Inferior parietal cortex (tissue), 1 donor: ENCODE data around the gene OTULINL.
"Not testable (repeated sequence)": the region's sequence is repeated elsewhere in the genome, so short reads cannot be mapped to it uniquely, and the experiment has no call there.

ENCODE experiments used
- DNase-seq: peaks from one replicate; pipeline ENCODE4 v3.0.0-alpha.2; 2016; ENCODE audit errors: extremely low spot score

Gene OTULINL

DNA sequence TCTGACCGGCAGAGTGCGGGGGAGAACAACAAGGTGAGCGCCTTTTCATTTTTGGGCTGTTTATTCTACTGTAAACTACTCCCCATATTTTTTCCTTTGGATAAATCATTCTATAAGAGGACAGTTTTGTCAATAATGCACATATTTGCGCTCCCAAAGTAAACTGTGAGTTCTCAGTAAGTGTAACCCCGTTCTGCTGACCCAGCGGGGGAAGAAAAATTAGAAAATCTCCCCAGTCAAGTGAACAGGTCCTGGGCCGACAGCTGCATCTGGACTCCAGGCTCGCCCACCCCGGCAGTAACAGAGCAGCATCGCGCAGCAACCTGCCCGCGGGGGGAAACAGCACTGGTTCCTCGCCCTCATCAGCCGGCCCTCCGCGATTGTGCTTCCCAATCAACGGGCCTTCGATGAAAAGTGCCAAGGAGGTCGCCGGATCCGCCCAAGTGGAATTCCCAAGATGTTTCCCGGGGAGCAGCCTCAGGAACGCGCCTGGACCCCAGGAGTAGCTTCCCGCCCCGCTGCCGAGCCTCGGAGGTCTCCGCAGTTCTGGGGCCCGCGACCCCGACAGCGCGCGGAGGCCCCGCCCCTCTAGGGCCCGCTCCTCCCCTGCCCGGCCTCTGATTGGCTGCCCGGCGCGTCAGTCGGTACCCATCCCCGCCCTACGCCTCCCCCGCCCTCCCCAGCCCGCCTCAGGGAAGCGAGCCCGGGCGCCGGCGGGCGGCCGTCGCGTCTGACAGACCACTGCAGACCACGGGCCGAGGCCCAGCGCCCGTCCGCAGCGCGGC lies at the start of gene OTULINL:
OTULINL (plus strand) TSS at position 687 of the 785 bp plus-strand sequence. CDS start 103 bp downstream, outside the sequence.
- peak; percentile 47 for DNase-seq

DNA sequence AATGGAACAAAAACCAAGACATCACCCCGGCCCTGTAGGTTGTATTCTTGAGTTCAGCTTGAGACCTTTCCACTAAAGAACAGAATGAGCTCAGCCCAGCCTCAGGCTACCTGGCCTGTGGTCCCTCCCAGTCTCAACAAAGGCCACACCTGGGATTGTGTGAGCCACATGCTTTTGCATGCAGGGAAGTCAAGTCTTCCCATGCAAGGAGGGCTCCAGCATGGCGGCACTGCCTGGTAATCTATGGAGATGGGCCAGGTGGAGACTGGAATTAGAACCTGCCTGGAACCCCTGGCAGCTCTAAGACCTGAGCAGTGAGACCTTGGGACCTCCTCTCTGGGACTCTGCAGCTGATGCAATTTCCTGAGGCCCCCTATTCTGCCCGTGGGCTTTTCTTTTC lies 49.4 kb upstream of the OTULINL start:
- DNase-seq = no peak

DNA sequence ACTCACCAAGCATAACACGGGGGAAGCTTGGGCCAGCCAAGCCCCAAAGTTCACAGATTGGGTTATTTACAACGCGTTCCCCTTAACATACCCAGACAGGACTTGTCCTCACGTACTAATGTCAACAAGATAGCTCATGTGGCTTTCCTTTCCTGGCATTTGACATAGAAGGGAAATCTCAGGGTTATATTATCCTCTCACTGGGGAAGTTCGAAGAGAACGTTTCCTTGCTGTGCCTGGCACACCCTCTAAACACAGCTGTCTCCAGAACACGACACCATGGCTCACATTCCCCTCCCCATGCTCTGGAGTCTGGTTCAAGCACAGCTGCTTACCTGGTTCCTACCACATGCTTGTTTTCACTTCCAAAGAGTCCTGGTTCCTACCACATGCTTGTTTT lies 46.8 kb upstream of the OTULINL start:
- no peak for DNase-seq

DNA sequence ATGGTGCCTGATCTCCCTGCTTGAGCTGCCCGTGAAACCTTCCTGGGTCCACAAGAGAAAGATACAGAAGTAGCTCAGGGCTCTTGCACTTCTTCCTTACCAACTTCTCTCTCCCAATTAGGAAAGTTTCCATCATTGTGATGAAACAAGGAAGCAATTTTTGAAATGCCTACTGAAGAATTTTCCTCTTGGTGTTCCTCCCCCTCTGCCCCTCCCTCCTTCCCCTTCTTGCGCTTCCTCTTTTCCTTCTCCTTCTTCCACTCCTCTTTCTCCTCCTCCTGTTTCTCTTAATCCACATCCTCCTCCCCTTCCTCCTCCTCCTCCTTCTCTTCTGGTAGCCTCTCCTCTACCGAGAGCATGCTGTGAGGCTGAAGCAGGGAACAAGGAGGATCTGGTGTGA lies 36.3 kb upstream of the OTULINL start:
- no peak for DNase-seq

DNA sequence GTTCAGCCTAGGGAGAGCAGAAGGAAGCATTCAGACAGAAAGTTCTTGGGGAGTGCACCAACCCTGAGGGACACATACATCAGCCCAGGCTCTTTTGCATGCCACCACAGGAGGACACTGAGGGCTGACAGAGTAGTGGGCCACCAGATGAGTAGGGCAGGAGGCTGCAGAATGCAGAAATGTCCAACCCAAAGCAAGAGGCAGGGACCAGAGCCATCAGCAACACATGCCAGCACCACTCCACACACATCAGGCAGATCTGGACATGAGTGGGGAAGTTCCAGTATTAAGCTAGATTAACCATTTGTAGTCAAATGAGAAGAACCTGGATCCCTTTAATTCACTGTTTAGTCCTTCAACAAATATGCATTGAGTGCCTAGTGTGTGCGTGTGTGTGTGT lies 35.7 kb upstream of the OTULINL start:
- no peak for DNase-seq

DNA sequence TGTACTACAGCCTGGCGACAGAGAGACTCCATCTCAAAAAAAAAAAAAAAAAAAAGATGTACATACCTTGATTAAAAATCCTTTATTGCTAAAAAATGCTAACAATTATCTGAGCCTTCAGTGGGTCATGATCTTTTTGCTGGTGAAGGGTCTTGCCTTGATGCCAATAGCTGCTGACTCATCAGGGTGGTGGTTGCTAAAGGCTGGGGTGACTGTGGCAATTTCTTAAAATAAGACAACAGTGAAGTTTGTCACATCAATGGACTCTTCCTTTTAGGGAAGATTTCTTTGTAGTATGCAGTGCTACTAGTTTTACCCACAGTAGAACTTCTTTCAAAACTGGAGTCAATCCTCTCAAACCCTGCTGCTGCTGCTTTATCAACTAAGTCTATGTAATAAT lies 33.9 kb upstream of the OTULINL start:
- DNase-seq = no peak

DNA sequence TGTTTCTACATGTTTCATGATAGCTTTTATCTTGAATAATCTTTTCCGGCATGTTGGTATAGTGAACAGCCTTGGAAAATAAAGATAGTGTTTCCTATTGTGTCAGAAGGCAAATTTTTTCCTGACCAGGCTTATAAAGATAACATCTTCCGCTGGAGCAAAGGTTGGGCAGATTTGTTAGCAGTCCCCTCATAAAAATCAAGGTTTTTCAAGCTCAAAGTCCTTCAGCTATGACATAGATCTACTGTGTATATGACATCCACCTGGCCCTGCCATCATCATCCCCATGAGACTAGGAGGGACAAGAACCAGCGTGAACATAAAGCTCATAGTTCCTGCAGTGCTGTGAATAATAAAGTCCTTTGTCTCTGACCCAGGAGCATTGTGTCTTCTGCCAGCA lies 30.4 kb upstream of the OTULINL start:
- DNase-seq = no peak

DNA sequence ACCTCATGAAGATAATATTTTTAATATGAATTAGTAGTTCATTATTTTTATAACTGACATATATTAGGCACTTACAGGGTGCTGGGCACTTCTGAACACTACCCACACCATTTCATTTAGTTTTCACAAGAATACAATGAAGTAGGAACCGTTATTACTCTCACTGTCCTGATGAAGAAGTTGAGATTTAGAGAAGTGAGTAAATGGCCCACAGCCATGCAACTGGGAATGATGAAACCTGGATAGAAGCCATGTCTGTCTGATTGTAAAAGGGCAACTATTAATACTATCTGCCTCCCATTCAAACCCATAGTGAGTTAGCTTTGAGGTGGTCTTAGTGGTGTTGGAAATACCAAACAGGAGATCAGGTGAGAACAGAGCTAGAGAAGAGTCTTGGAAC lies 29.6 kb upstream of the OTULINL start:
- no peak for DNase-seq

DNA sequence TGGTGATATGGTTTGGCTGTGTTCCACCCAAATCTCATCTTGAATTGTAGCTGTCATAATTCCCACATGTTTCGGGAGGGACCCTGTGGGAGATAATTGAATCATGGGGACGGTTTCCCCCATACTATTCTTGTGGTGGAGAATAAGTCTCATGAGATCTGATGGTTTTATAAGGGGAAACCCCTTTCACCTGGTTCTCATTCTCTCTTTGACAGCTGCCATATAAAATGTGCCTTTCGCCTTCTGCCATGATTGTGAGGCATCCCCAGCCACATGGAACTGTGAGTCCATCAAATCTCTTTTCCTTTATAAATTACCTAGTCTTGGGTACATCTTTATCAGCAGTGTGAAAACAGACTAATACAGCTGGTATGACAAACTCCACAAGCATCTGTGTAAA lies 27.3 kb upstream of the OTULINL start:
- DNase-seq = not testable (repeated sequence)

DNA sequence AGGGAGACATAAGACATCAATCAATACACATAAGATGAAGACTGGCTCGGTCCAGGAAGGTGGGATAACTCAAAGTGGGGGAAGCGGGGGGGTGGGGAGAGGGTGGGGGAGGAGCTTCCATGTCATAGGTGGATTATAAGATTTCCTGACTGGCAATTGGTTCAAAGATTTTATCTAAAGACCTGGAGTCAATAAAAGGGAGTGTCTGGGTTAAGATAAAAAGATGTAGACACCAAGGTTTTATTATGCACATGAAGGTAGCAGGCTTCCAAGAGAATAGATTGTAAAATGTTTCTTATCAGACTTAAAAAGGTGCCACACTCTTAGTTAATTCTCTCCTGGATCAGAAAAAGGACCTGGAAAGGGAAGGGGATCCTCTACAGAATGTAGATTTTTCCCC lies 25.6 kb upstream of the OTULINL start:
- DNase-seq = no peak

DNA sequence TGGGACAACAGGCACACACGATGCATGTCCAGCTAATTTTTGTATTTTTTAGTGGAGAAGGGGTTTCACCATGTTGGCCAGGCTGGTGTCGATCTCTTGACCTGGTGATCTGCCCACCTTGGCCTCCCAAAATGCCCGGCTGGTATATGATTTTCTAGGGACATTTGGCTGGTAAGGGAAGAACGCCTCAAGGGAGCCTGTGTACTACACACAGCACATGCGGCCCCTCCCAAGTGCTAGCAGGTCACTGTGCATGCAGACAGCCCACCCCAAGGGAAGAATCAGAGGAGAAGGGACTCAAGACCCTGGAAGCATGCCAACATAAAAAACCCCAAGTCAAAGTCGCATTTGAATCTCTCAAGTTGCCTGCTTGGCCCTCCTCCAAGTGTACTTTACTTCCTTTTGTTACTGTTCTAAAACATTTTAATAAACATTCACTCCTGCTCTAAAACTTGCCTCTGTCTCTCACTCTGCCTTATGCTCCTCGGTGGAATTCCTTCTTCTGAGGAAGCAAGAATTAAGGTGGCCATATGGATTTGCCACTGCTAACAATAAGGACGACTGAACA lies 24.3 kb upstream of the OTULINL start:
- DNase-seq = no peak

DNA sequence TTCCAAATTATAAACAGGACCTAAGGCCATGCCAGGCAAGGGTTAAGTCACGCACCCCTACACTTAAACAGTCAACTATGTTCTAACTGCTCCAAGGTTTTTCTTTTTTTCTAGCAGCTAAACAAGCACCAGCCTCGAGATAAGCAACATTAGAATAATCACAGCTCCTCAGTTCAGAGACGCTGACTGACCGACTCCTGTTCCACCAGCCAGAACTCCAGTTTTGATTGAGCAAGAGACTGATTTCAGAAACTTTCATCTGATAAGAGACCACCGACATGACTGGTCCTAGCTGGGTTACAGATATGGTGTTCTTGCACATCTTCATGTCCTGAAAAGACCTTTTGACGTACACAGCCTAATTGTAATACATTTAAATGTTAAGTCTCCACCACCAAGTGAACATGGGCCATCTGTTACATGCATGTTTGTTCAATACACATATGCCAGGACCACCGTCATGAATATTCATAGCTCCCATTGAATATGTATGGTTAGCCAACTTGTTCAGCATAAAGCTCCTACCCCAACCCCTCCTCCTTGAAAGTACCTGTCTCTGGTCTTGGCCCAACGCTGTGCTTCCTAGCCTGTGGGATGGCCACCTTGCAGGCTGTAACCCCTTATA lies 23.7 kb upstream of the OTULINL start:
- DNase-seq = no peak

DNA sequence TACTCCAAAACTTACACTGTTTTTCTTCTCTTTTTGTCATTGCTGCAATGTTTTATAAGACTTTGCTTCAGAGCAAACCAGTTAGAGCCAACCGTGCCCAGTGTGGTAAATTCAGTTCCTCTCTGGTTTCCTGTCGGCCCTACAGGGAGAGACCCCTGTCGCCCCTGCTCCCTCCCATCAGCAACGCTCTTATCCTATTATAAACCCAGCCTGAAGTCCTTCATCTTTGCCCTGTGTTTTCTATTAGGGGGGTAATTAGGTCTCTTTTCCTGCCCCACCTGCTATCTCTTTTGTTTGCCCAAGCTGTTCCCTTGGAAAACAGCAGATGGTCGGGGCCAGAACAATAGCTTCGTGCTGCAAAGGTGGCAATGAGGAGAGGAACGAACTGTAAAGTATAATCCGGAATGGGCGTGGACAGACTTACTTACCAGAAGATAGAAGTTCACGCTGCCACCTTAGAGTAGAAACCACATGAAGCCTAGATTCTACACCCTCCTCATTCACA lies 21.4 kb upstream of the OTULINL start:
- DNase-seq = no peak

DNA sequence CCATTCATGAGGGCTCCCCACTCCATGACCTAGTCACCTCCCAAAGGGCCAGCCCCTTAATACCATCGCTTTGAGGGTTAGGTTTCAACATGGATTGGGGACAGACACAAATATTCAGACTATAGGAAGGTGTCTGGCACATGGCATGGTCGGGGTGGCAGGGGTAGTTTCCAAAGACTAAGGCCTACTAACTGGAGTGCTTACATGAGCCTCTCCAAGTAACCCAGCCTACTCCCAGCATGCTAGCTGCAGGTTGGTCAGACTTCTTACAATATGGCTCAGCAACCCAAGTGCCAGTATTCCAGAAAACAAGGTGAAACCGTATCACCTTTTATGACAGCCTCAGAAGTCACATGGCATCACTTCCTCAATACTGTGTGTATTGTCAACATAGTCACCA lies 19.9 kb upstream of the OTULINL start:
- DNase-seq = no peak

DNA sequence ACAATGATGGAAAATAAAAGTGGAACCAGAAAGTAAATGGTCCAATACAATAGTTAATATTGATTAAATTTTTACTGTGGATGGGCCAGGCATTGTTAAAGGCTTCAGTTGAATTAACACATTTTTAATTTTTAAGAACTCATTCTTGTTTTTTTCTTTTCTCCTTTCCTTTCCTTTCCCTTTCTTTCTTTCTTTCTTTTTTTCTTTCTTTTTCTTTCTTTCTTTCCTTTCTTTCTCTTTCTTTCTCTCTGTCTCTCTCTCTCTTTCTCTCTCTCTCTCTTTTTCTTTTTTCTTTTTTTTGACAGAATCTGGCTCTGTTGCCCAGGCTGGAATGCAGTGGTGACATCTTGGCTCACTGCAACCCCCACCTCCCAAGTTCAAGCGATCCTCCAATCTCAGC lies 13.3 kb upstream of the OTULINL start:
- DNase-seq = no peak

DNA sequence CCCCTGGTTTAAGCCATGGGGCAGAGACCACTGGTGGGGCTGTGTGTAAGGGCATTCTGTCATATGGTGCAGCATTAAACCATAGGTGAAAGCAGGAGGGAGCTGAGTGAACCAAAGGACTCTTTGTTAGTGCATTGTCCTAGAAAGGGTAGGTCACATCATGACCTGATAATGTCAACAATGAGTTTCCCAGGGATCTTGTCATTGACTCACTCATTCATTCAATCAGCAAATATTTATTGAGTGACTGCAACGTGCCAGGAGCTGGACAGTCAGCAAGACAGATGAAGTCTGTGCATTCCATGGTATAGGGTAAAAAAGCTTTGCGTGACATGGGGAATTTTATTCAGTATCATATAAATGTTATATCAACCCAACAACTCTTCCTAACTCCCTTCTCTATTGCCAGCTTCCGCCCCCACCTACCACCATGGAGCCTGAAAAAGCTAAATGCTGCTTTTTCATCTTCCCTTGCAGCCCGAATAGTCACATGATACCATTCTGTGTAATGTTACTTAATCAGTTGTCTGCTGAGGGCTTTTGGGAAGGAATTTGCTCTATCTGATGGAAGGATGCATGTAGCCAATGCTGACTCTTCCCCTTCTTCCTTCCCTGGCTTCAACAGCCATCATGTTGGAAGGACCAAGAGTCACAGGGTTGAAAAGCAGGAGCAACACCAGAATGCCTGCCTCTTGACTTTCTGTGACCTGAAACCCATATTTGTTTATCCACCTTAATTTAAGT lies 11.5 kb upstream of the OTULINL start:
- DNase-seq = no peak

DNA sequence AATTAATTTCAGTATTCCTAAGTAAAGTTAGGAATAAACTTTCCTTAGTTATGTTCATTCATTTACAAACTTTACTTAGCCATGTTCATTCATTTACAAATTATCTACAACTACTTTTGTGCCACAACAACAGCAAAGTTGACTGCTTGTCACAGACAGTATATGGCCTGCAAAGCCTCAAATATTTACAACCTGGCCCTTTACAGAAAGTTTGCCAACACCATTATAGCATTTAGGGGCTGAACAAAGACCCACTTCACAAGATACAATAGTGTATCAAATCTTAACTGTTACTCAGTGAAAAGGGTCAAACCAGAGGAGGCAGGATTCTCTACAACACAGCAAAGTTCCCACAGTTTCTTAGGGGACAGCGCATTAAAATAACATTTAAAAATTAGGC lies 9.7 kb upstream of the OTULINL start:
- DNase-seq = no peak

DNA sequence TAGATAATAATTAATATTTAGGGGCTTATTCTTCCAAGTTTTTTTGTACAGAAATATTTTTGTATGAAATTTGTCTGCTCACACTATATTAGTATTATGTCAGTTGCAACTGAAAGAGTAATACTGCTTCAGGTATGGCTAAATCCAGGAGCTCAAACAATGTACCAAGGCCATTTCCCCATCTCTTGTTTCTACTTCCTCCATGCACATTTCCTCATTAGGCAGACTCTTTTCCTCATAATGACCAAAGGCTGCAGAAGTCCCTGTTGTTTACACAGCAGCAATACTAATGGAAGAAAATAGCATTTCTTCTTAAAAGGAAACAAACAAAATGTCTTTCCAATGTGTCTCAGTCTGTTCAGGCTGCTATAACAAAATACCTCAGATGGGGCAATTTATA lies 9.2 kb upstream of the OTULINL start:
- DNase-seq = no peak

DNA sequence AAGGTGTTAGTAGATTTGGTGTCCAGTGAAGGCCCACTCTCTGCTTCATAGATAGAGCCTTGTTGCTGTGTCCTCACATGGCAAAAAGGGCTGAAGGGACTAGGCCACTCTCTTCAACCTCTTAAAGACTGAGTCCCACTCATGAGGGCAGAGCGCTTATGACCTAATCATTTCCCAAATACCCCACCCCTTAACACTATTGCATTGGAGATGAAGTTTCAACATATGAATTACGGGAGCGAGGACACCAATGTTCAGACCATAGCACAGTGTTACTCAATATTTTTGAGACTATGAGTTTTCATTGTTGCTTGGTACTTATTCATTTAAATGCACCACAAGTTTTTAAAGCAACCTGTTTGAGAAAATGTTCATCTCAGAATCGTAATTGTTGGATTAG lies 8.8 kb upstream of the OTULINL start:
- no peak for DNase-seq

DNA sequence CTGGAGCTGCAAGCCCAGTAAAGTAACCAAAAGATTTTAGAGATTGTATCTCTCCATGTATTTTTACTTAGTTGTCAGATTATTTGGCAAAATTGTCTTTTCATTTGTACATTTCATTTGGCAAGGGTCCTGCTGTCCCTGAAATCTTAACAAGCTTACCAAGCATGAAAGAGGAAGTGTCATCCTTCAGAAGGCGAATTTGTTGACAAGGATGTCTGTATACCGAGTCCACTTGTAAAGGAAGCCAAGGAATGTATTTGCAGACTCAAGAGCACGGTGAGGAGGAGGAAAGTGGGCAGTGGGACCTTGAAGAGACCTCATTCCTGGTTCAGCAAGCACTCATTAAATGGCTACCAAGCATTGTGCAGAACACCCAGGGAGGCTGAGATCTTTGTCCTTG lies 7.5 kb upstream of the OTULINL start:
- DNase-seq = no peak

DNA sequence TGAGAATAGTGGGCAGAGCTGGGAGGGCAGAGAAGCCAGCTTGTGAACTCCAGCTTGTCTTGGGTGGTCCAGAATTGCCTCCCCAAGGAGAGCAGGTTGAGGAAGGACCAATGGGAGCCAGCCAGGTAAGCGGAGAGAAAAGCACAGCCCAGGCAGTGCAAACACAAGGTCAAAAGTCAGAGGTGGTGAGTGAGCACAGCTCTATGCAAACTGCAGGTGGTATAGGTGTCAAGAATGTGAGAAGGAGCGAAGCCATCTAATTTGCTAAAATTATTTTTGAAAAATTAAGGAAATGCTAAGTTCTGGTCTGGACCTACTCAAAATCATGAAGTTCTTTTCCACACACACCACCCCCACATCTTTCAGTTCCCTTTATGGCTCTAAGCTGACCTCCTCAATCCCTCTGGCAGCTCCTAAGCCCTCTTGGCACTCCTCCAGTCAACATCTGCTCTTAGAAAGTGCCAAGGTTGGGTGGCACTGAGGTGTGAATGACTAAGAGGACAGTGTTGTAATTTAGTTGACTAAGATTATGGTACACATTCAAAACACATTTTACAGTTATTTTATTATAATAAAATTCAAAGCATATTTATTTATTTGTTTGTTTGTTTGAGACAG lies 6.6 kb upstream of the OTULINL start:
- no peak for DNase-seq

DNA sequence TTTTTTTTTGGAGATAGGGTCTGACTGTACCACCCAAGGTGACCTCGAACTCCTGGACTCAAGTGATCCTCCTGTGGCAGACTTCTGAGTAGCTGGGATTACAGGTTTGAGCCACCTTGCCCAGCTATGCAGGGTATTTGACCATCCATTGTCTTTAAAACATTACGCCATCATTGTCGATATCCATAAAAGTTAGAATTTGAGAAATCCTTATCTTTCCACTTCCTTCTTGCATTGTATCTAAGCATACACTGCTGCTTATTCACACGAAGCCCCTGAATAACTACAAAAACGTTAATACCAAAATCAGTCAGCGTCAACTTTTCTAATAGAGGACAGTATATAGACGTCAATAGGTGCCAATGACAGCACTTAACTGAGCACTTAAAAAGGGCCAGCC lies 5.4 kb upstream of the OTULINL start:
- no peak for DNase-seq
